ENCODE results near the gene RPP30.

The RPP30 gene

DNA sequence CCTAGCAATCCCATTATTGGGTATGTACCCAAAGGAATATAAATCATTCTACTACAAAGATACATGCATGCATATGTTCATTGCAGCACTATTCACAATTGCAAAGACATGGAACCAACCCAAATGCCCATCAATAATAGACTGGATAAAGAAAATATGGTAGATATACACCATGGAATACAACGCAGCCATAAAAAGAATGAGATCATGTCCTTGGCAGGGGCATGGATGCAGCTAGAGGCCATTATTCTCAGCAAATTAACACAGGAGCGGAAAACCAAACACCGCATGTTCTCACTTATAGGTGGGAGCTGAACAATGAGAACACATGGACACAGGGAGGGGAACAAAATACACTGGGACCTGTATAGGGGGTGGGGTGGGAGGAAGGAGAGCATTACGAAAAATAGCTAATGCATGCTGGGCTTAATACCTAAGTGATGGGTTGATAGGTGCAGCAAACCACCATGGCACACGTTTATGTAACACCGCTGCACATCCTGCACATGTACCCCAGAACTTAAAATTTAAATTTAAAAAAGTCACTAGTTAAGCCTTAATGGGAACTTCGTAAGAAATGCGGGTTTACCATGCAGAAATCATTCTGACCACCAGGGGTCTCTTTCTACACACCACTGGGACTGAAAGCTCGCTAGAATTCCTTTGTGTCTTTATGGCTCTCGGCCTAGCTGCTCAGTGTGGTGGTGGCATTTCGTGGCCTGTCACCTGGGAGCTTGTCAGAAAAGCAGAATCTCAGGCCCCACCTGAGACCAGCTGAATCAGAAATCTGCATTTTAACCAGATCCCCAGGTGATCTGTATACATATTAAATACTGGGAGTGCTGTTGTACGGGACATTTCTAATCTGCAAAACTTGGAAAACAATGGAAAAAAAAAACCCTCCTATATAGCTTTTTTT, 39.6 kb downstream of the RPP30 start:
- Histone ChIP-seq H3K27ac (ENCODE audit: low read depth, low read length, poor library complexity, severe bottlenecking) (no peak overlapping the region), H4K20me1 (ENCODE audit: insufficient read depth, low read length) (no peaks in the 10 kb centered on the region), H3K36me3 (ENCODE audit: insufficient read depth, low read length) (no peaks in the 10 kb centered on the region), H3K9me3 (ENCODE audit: low read length) (no peaks in the 10 kb centered on the region), H2AFZ (ENCODE audit: low read length) (no peak overlapping the region), H3K9ac (ENCODE audit: low read length) (no peak overlapping the region), H3F3A (ENCODE audit: insufficient read depth, low read length) (no peaks in the 10 kb centered on the region), H3K27me3 (ENCODE audit: insufficient read depth, low read length) (no peaks in the 10 kb centered on the region), H3K9me2 (ENCODE audit: low read depth, low read length) (no peaks in the 10 kb centered on the region), H3K4me3 (ENCODE audit: low read depth, low read length, poor library complexity, severe bottlenecking) (no peak overlapping the region), H3K79me2 (ENCODE audit: insufficient read depth, low read length) (no peaks in the 10 kb centered on the region), H3K4me2 (ENCODE audit: low read length) (no peak overlapping the region), H3K4me1 (ENCODE audit: insufficient read depth, low read length, severe bottlenecking) (no peaks in the 10 kb centered on the region)
- no peak for TF ChIP-seq EZH2 (IDR thresholded peaks at IDR 0.05; ENCODE audit: borderline replicate concordance, low read length)
- TF ChIP-seq, protein P1, sequence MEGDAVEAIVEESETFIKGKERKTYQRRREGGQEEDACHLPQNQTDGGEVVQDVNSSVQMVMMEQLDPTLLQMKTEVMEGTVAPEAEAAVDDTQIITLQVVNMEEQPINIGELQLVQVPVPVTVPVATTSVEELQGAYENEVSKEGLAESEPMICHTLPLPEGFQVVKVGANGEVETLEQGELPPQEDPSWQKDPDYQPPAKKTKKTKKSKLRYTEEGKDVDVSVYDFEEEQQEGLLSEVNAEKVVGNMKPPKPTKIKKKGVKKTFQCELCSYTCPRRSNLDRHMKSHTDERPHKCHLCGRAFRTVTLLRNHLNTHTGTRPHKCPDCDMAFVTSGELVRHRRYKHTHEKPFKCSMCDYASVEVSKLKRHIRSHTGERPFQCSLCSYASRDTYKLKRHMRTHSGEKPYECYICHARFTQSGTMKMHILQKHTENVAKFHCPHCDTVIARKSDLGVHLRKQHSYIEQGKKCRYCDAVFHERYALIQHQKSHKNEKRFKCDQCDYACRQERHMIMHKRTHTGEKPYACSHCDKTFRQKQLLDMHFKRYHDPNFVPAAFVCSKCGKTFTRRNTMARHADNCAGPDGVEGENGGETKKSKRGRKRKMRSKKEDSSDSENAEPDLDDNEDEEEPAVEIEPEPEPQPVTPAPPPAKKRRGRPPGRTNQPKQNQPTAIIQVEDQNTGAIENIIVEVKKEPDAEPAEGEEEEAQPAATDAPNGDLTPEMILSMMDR (IDR thresholded peaks at IDR 0.05; ENCODE audit: low read length), result peak; percentile 48

GRCh38 chr10:90912174-90912573, 40.4 kb downstream of the RPP30 start:
- Histone ChIP-seq H2AFZ (ENCODE audit: low read length) (no peak overlapping the region; the same call in 1 of the 2 replicates), H3K4me1 (ENCODE audit: insufficient read depth, low read length, severe bottlenecking) (no peaks in the 10 kb centered on the region), H3K27me3 (ENCODE audit: insufficient read depth, low read length) (no peaks in the 10 kb centered on the region), H3K79me2 (ENCODE audit: insufficient read depth, low read length) (no peaks in the 10 kb centered on the region), H4K20me1 (ENCODE audit: insufficient read depth, low read length) (no peaks in the 10 kb centered on the region), H3K4me3 (ENCODE audit: low read depth, low read length, poor library complexity, severe bottlenecking) (no peak overlapping the region), H3F3A (ENCODE audit: insufficient read depth, low read length) (no peaks in the 10 kb centered on the region), H3K4me2 (ENCODE audit: low read length) (no peak overlapping the region), H3K9me3 (ENCODE audit: low read length) (no peaks in the 10 kb centered on the region), H3K36me3 (ENCODE audit: insufficient read depth, low read length) (no peaks in the 10 kb centered on the region), H3K9ac (ENCODE audit: low read length) (no peak overlapping the region), H3K27ac (ENCODE audit: low read depth, low read length, poor library complexity, severe bottlenecking) (no peak overlapping the region), H3K9me2 (ENCODE audit: low read depth, low read length) (no peaks in the 10 kb centered on the region)
- TF ChIP-seq, protein P1 (IDR thresholded peaks at IDR 0.05; ENCODE audit: low read length), result no peak
- TF ChIP-seq EZH2 (IDR thresholded peaks at IDR 0.05; ENCODE audit: borderline replicate concordance, low read length), result no peak

GRCh38 chr10:90912854-90913479, 41.2 kb downstream of the RPP30 start:
- Histone ChIP-seq H2AFZ (ENCODE audit: low read length) (no peak overlapping the region), H3F3A (ENCODE audit: insufficient read depth, low read length) (no peaks in the 10 kb centered on the region), H3K27me3 (ENCODE audit: insufficient read depth, low read length) (no peaks in the 10 kb centered on the region)

More at GRCh38 chr10:90912854-90913479, 41.2 kb downstream of the RPP30 start:
- H3K4me2 ChIP-seq (ENCODE audit: low read length), result no peak overlapping the region
- no peak overlapping the region for H3K9ac ChIP-seq (ENCODE audit: low read length)
- H3K4me3 ChIP-seq (ENCODE audit: low read depth, low read length, poor library complexity, severe bottlenecking), result no peak overlapping the region
- TF ChIP-seq, protein P1 (IDR thresholded peaks at IDR 0.05; ENCODE audit: low read length), result no peak
- no peak for TF ChIP-seq EZH2 (IDR thresholded peaks at IDR 0.05; ENCODE audit: borderline replicate concordance, low read length)
- H3K79me2 ChIP-seq (ENCODE audit: insufficient read depth, low read length), result no peaks in the 10 kb centered on the region
- no peaks in the 10 kb centered on the region for H4K20me1 ChIP-seq (ENCODE audit: insufficient read depth, low read length)
- H3K36me3 ChIP-seq (ENCODE audit: insufficient read depth, low read length), result no peaks in the 10 kb centered on the region
- no peaks in the 10 kb centered on the region for H3K9me2 ChIP-seq (ENCODE audit: low read depth, low read length)
- no peaks in the 10 kb centered on the region for H3K4me1 ChIP-seq (ENCODE audit: insufficient read depth, low read length, severe bottlenecking)
- H3K27ac ChIP-seq (ENCODE audit: low read depth, low read length, poor library complexity, severe bottlenecking), result no peak overlapping the region
- no peaks in the 10 kb centered on the region for H3K9me3 ChIP-seq (ENCODE audit: low read length)
